Measurements from ENCODE around the gene DLGAP4. TPM values are rescaled to one million over a fixed set of nuclear protein-coding genes. Genes with fewer than 3 reads are reported as not detected.

Gene DLGAP4
- total RNA-seq, 1 experiment from 2014 or later = 40.3 TPM

- H4K20me1 ChIP-seq (ENCODE audit: insufficient read depth) = no peaks in the 10 kb centered on the region
- H3K36me3 ChIP-seq (ENCODE audit: control insufficient read depth in 1 of 2, insufficient read depth in 2 of 2, low read length in 2 of 2) = no peaks in the 10 kb centered on the region
- RAD21 ChIA-PET (ENCODE audit: low non-redundant PET in 1 of 2, low total read pairs in 2 of 2, uncharacterized antibody in 2 of 2, unreplicated experiment in 2 of 2) = no interaction called here
- no peak overlapping the region for H3K4me2 ChIP-seq (ENCODE audit: low read length)
- POLR2A ChIA-PET = no interaction called here
- DNase-seq (ENCODE audit: low read depth, low spot score) = no peak
- H2AFZ ChIP-seq (ENCODE audit: low read depth, low read length, poor library complexity, severe bottlenecking) = no peak overlapping the region
- H3K4me3 ChIP-seq (replicated peaks in 1 of 2; ENCODE audit: low read depth in 1 of 2, low read length in 2 of 2) = no peak overlapping the region
- no peaks in the 10 kb centered on the region for H3K9me2 ChIP-seq (ENCODE audit: insufficient read depth)
- TF ChIP-seq ATF3 (IDR thresholded peaks at IDR 0.05) (no peak), EGR1 (IDR thresholded peaks at IDR 0.05; ENCODE audit: low read depth) (no peak), TCF7L2 (IDR thresholded peaks at IDR 0.05; ENCODE audit: borderline replicate concordance, extremely low read depth, insufficient read depth, insufficient read length) (no peak), FOSL1 (IDR thresholded peaks at IDR 0.05; ENCODE audit: low read depth) (no peak), EZH2 (IDR thresholded peaks at IDR 0.05) (no peak), SRF (IDR thresholded peaks at IDR 0.05; ENCODE audit: low read depth) (no peak), MAX (IDR thresholded peaks at IDR 0.05) (no peak)
- no peak overlapping the region for H3K9ac ChIP-seq (ENCODE audit: low read length)
- H3K9me3 ChIP-seq (ENCODE audit: control insufficient read depth in 1 of 2, insufficient read depth in 1 of 2, low read depth in 1 of 2, low read length in 2 of 2) = no peaks in the 10 kb centered on the region
- no TSS peak for BruUV-seq (replicated peaks)
- CTCF ChIA-PET = no interaction called here
- ATAC-seq = no peak
- no peaks in the 10 kb centered on the region for H3K4me1 ChIP-seq (ENCODE audit: control insufficient read depth in 1 of 2, insufficient read depth in 2 of 2, low read length in 2 of 2)
- H3K27ac ChIP-seq (ENCODE audit: low read depth, low read length) = no peak overlapping the region
- peaks cover 4% of the 10 kb centered on the region; the same call in 1 of the 2 replicates for H3K27me3 ChIP-seq (ENCODE audit: insufficient read depth, low read length)
- H3K79me2 ChIP-seq (ENCODE audit: insufficient read depth, low read length) = no peaks in the 10 kb centered on the region
- intact Hi-C loops (cut with micrococcal nuclease) = no loop called here
Observed at GRCh38 chr20:36315545-36316351, 9.6 kb downstream of the DLGAP4 start.

DNA sequence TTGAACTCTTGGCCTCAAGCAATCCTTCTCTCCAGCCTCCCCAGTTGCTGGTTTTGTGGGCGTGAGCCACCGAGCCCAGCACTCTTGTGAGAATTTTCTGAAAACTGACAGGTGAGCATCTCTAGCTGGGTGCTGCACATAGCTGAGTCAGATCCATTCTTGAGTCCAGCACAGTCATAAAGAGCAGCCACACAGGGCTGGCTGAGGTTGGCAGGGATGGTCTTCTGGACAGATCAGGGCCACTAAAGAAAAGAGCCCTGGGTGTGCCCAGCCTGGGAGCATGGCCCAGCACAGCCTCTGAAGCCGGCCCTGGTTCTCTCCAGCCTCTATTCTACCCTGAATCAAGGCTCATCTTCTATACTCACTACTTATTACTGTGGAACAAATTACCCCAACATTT lies 11.5 kb downstream of the DLGAP4 start:
- BruUV-seq (replicated peaks) = no TSS peak
- ChIA-PET POLR2A (no interaction called here), RAD21 (ENCODE audit: low non-redundant PET in 1 of 2, low total read pairs in 2 of 2, uncharacterized antibody in 2 of 2, unreplicated experiment in 2 of 2) (no interaction called here), CTCF (no interaction called here)
- no peak overlapping the region for H2AFZ ChIP-seq (ENCODE audit: low read depth, low read length, poor library complexity, severe bottlenecking)
- TF ChIP-seq FOSL1 (IDR thresholded peaks at IDR 0.05; ENCODE audit: low read depth) (no peak), RAD21 (IDR thresholded peaks at IDR 0.05; ENCODE audit: low read depth) (no peak), POLR2AphosphoS5 (IDR thresholded peaks at IDR 0.05; ENCODE audit: low read depth, low read length) (no peak), ELF1 (IDR thresholded peaks at IDR 0.05; ENCODE audit: borderline replicate concordance, low read depth) (no peak), YY1 (IDR thresholded peaks at IDR 0.05; ENCODE audit: extremely low read depth, insufficient replicate concordance, low read depth, low read length) (no peak), POLR2A (IDR thresholded peaks at IDR 0.05; ENCODE audit: borderline replicate concordance, extremely low read depth, insufficient read depth, insufficient read length) (no peak), EZH2 (IDR thresholded peaks at IDR 0.05) (no peak)
- TF ChIP-seq, protein P1, sequence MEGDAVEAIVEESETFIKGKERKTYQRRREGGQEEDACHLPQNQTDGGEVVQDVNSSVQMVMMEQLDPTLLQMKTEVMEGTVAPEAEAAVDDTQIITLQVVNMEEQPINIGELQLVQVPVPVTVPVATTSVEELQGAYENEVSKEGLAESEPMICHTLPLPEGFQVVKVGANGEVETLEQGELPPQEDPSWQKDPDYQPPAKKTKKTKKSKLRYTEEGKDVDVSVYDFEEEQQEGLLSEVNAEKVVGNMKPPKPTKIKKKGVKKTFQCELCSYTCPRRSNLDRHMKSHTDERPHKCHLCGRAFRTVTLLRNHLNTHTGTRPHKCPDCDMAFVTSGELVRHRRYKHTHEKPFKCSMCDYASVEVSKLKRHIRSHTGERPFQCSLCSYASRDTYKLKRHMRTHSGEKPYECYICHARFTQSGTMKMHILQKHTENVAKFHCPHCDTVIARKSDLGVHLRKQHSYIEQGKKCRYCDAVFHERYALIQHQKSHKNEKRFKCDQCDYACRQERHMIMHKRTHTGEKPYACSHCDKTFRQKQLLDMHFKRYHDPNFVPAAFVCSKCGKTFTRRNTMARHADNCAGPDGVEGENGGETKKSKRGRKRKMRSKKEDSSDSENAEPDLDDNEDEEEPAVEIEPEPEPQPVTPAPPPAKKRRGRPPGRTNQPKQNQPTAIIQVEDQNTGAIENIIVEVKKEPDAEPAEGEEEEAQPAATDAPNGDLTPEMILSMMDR (IDR thresholded peaks at IDR 0.05 in 2 of 3, conservative IDR thresholded peaks at IDR 0.05 in 1 of 3; ENCODE audit: borderline replicate concordance in 1 of 3, insufficient read depth in 1 of 3, low read depth in 2 of 3, low read length in 2 of 3) = no peak
- TF ChIP-seq, protein P2, sequence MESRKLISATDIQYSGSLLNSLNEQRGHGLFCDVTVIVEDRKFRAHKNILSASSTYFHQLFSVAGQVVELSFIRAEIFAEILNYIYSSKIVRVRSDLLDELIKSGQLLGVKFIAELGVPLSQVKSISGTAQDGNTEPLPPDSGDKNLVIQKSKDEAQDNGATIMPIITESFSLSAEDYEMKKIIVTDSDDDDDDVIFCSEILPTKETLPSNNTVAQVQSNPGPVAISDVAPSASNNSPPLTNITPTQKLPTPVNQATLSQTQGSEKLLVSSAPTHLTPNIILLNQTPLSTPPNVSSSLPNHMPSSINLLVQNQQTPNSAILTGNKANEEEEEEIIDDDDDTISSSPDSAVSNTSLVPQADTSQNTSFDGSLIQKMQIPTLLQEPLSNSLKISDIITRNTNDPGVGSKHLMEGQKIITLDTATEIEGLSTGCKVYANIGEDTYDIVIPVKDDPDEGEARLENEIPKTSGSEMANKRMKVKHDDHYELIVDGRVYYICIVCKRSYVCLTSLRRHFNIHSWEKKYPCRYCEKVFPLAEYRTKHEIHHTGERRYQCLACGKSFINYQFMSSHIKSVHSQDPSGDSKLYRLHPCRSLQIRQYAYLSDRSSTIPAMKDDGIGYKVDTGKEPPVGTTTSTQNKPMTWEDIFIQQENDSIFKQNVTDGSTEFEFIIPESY (IDR thresholded peaks at IDR 0.05; ENCODE audit: extremely low read depth, insufficient replicate concordance, low read length) = no peak
- no peak overlapping the region for H3K4me2 ChIP-seq (ENCODE audit: low read length)
- no peak for DNase-seq (ENCODE audit: low read depth, low spot score)
- no peaks in the 10 kb centered on the region for H3K79me2 ChIP-seq (ENCODE audit: insufficient read depth, low read length)
- H3K9me2 ChIP-seq (ENCODE audit: insufficient read depth) = no peaks in the 10 kb centered on the region
- ATAC-seq = no peak; the same call in 1 of the 2 replicates
- no peak overlapping the region for H3K4me3 ChIP-seq (replicated peaks in 1 of 2; ENCODE audit: low read depth in 1 of 2, low read length in 2 of 2)
- H3K9me3 ChIP-seq (ENCODE audit: control insufficient read depth in 1 of 2, insufficient read depth in 1 of 2, low read depth in 1 of 2, low read length in 2 of 2) = no peaks in the 10 kb centered on the region
- no peaks in the 10 kb centered on the region for H3K36me3 ChIP-seq (ENCODE audit: control insufficient read depth in 1 of 2, insufficient read depth in 2 of 2, low read length in 2 of 2)
- H4K20me1 ChIP-seq (ENCODE audit: insufficient read depth) = no peaks in the 10 kb centered on the region
- no peak overlapping the region for H3K27ac ChIP-seq (ENCODE audit: low read depth, low read length)
- intact Hi-C loops (cut with micrococcal nuclease) = no loop called here
- H3K27me3 ChIP-seq (ENCODE audit: insufficient read depth, low read length) = no peaks in the 10 kb centered on the region
- no peak overlapping the region for H3K9ac ChIP-seq (ENCODE audit: low read length)
- H3K4me1 ChIP-seq (ENCODE audit: control insufficient read depth in 1 of 2, insufficient read depth in 2 of 2, low read length in 2 of 2) = no peaks in the 10 kb centered on the region
